DMS53 (cell line): Measurements from ENCODE around the gene CYP26B1.

Experiments
- DNase-seq: peaks from one replicate; lab custom pipeline; 2025; lab: John Stamatoyannopoulos, UW

CYP26B1 gene

GRCh38 chr2:72083751-72084583 lies 63.7 kb downstream of the CYP26B1 start:
- no peak for DNase-seq

DNA sequence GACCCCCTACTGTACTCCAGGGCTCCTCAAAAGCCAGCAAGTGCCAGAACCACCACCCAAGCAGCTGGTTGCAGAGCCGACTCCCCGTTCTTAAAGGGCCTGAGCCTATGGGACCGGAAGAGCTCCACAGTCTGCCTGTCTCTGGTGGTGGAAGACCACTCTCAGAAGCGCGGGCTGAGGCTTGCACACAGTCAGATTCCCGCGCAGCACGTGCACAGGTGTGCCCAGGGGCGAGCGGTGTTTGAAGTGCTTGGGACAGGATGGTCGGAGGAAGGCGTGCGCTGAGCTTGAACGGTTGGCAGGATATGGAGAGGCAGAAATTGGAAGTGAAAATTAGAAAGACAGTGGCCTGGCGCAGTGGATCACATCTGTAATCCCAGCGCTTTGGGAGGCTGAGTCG lies 64.8 kb downstream of the CYP26B1 start:
- no peak for DNase-seq

- DNase-seq, result no peak
Measured at GRCh38 chr2:72082021-72082601, 65.6 kb downstream of the CYP26B1 start.

GRCh38 chr2:72081451-72081850 lies 66.2 kb downstream of the CYP26B1 start:
- DNase-seq, result no peak

DNA sequence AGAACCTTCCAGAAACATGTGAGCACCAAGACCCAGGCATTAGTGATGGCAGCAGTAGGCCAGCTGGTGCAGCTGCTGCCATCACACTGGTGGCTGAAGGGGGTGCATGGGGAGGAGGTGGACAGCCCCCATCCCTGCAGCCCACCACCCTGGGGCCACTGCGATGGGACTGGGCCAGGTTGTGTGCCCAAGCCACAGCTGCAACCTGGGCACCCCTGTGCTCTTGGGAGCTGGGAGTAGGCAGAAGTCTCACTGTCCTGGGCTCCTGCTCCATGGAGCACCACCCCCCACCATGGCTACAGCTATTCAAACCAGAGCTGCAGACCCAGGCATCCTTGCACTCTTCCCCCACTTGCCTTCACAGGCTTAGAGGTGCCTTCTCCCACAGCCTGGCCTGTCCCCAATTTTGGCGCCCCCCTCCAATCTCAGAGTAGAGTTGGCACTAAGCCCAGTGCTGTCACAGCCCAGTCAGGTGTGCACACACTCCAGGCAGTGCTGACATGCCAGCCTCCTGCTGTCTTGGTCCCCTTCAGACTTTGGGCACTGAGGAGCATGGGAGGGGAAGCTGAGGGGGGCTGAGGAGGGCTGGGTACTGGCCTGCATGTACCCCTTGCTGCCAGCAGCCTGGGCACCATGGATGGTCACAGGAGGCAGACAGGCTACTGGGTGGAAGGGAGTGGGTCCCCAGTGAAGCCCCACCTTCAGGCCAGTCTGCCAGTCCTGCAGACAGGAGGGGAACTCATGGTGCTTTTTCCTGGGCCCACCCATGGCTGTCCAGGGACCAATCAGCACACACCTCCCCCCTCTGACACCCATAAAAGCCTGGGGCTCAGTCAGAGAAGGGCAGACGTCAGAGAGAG lies 67.1 kb downstream of the CYP26B1 start:
- DNase-seq, result no peak
